GM12873 (cell line): ENCODE data around the gene VSIG10.

Experiments
- TF ChIP-seq, protein P1 (sequence below): IDR thresholded peaks from 2 replicates; pipeline ENCODE4 v1.5.1; 2012; ENCODE audit warnings: low read depth, mild to moderate bottlenecking, moderate library complexity, low read length, control low read depth; ENCODE audit not compliant: insufficient read depth; ENCODE audit errors: missing control alignments

Gene VSIG10

DNA sequence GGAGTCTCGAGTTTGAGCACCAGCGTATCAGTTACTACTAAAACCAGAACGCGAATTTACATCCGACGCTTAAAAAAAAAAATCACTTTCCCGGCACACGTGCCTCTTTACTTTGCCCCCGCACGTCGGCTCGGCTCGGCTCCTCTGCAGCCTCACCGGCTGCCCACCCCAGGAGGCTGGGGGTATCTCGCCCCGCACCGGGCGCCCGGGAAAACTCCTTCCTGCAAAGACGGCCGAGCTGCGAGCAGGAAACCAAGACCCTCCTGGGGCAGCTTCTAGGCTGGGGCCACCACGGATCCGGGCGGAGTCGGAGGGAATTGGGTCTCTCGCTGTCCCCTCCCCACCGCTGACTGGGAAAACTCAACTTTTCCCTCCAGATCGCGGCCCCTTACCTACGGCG is 610 bp downstream of the VSIG10 start:
- TF ChIP-seq, protein P1, sequence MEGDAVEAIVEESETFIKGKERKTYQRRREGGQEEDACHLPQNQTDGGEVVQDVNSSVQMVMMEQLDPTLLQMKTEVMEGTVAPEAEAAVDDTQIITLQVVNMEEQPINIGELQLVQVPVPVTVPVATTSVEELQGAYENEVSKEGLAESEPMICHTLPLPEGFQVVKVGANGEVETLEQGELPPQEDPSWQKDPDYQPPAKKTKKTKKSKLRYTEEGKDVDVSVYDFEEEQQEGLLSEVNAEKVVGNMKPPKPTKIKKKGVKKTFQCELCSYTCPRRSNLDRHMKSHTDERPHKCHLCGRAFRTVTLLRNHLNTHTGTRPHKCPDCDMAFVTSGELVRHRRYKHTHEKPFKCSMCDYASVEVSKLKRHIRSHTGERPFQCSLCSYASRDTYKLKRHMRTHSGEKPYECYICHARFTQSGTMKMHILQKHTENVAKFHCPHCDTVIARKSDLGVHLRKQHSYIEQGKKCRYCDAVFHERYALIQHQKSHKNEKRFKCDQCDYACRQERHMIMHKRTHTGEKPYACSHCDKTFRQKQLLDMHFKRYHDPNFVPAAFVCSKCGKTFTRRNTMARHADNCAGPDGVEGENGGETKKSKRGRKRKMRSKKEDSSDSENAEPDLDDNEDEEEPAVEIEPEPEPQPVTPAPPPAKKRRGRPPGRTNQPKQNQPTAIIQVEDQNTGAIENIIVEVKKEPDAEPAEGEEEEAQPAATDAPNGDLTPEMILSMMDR: no peak

DNA sequence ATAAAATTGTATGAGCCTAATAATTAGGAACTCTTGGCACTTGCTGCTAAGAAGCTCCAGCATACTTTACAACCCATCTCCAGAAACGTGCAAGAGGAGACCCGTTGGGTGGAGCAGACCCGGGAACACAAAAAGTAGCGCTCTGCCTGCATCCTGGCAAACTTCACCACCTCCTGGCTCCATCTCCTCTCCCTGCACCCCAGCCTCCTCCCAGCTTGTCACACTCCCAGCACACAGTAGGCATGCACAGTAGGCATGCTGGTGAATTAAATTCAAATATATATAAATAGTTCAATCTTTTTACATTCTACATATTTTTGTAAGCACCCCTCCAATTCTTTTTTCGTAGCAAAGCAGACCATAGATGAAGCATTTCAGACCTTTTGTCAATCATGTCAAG is 1.2 kb downstream of the VSIG10 start:
- TF ChIP-seq, protein P1: no peak

DNA sequence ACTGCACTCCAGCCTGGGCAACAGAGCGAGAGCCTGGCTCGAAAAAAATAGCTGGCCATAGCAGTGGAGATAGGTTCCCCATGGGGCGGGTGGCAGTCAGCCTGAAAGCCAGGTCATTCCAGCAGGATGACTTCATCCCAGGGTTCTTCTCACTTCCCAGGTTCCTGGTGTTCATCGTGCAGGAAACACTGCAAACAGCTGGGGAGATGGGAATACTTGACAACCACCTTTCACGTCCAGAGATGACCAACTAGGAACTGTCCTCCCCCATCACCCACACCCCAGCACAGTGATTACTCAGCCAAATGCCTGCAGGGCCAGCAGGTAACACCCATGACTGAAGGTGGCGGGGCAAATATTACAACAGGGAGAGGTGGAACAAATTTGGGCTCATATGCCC is 1.7 kb downstream of the VSIG10 start:
- TF ChIP-seq, protein P1: no peak

DNA sequence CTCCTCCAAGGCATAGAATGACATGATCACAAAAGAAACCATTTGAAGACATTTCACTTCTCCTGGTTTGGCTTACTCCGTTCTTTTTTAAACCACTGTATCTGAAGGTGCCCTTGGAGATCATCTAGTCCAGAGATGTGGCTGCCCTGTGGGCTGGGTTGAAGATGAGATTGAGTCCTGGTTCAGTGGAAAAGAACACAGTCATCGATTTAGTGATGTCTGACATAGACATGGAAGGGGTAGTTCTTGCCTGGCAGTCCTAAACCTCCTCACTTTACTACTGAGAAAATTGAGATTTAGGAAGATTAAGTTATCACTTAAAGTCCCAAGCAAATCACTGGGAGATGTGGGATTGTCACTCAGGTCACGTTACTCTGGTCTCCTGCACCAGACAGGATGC is 2.8 kb downstream of the VSIG10 start:
- TF ChIP-seq, protein P1: no peak

DNA sequence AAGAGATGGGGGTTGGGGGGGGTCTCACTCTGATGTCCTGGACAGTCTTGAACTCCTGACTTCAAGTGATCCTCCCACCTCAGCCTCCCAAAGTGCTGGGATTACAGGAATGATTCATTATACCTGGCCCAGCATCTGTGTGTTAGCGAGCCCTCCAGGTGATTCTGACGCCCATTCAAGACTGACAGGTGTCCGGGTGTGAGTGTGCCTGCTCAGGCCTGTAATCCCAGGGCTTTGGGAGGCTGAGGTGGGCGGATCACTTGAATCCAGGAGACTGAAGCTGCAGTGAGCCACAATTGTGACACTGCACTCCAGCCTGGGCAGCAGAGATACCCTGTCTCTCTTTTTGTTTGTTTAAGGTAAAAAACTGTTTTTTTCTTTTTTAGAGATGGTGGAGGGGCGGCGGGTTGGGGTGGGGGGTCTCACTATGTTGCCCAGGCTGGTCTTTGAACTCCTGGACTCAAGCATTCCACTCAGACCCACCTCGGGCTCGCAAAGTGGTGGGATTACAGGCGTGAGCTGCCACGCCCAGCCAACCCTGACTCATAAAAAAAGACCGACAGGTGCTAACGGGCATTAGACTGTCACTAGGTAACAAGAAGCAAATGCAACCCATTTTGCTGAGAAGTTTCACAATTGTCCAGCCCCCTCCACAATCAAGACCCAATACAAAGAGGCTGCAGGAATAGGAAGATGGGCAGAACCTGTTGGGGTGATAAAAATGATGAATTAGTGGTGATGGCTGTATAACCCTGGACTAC is 4.7 kb downstream of the VSIG10 start:
- TF ChIP-seq, protein P1: no peak

DNA sequence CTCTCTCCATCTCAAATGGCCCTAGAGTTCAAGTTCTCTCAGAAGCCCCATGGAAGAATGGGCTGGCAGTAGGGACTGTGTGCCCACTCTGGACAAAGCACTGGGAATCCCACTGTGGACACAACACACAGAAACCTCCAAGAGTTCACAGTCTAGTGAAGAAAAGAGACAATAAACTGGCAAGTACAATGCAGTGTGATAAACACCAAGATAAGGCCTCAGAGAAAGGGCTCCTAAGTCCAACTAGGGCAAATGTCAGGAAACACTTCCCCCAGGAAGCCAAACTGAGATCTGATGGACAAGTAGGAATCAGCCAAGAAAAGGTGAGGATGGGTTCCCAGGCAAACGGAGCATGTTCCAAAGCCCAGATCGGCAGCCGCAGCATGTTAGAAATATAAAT is 5.4 kb downstream of the VSIG10 start:
- TF ChIP-seq, protein P1: no peak

DNA sequence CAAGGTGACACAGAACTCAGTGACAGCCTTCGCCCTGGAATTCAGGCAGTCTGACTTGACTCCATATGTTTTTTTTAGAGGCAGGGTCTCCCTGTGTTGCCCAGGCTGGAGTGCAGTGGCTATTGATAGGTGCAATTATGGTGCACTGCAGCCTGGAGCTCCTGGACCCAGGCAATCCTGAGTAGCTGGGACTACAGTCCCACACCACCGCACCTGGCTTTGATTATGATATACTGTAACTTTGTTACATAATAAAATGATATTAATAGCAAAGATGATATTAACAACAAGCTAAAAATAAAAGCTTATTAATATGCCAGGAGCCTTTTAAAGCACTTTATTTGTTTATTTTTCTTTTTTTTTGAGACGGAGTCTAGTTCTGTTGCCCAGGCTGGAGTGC is 9.8 kb downstream of the VSIG10 start:
- TF ChIP-seq, protein P1: no peak
